Fibroblast of the aortic adventitia (primary cell): ENCODE results near the gene HAUS1. TPM values are rescaled to one million over a fixed set of nuclear protein-coding genes. Genes with fewer than 3 reads are reported as not detected.
"Not testable (repeated sequence)": the region's sequence is repeated elsewhere in the genome, so short reads cannot be mapped to it uniquely, and the experiment has no call there.

Experiments
- DNase-seq: peaks from one replicate; pipeline ENCODE4 v3.0.0-alpha.2; 2010; ENCODE audit warnings: low read depth
- H3K4me3 ChIP-seq: 2 replicates; pipeline ENCODE4 v1.5.1; 2011; ENCODE audit warnings: low read depth, mild to moderate bottlenecking, control low read depth, low read length, moderate library complexity
- total RNA-seq: library from RNA; depleted of rRNA; stranded (reverse); fragments of >200 nt; gene quantifications from 2 replicates; pipeline ENCODE4 v1.2.3, GENCODE V29; 2012; ENCODE audit warnings: low replicate concordance
- TF ChIP-seq, protein P1 (sequence below): IDR thresholded peaks from 2 replicates; pipeline ENCODE4 v1.5.1; 2011; ENCODE audit warnings: mild to moderate bottlenecking, low read length, control low read depth, inconsistent platforms; ENCODE audit not compliant: insufficient read depth

The HAUS1 gene
- total RNA-seq, 1 donor, result 54.7 TPM

DNA sequence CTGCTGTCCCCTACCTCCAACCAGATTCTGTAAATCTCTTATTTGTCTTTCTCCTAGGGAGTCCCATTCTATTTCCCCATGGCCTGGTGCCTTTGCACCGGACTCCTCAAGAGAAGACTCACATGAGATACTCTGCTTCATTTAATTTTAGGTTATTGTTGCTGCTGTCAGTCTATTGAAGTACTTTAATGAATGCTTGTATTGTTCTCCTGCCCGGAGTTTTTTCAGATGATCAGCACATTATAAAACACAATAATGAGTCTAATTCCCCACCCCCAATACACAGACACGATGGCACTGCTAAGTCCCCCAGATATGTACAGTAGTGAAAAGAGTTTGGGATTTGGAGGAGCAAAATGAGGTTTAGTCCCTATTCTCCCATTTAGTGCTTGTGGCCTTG is 58.9 kb downstream of the HAUS1 start:
- H3K4me3 ChIP-seq, result no peak overlapping the region
- TF ChIP-seq, protein P1, sequence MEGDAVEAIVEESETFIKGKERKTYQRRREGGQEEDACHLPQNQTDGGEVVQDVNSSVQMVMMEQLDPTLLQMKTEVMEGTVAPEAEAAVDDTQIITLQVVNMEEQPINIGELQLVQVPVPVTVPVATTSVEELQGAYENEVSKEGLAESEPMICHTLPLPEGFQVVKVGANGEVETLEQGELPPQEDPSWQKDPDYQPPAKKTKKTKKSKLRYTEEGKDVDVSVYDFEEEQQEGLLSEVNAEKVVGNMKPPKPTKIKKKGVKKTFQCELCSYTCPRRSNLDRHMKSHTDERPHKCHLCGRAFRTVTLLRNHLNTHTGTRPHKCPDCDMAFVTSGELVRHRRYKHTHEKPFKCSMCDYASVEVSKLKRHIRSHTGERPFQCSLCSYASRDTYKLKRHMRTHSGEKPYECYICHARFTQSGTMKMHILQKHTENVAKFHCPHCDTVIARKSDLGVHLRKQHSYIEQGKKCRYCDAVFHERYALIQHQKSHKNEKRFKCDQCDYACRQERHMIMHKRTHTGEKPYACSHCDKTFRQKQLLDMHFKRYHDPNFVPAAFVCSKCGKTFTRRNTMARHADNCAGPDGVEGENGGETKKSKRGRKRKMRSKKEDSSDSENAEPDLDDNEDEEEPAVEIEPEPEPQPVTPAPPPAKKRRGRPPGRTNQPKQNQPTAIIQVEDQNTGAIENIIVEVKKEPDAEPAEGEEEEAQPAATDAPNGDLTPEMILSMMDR, result no peak
- no peak for DNase-seq

GRCh38 chr18:46163941-46164499 is 59.8 kb downstream of the HAUS1 start:
- TF ChIP-seq, protein P1, result no peak
- no peak for DNase-seq
- no peak overlapping the region for H3K4me3 ChIP-seq

DNA sequence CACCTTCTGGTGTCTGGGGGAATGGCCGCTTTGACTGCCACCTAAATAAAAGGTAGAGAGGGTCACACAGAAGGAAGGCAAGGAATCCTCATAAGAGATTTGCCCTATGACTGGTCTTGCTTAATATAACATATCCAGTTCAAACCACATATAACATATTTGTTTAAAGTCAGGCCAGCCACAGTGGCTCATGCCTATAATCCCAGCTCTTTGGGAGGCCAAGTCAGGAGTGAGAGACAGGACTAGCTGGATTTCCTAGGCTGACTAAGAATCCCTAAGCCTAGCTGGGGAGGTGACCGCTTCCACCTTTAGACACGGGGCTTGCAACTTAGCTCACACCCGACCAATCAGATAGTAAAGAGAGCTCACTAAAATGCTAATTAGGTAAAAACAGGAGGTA is 60.3 kb downstream of the HAUS1 start:
- not testable (repeated sequence) for DNase-seq, H3K4me3 ChIP-seq

GRCh38 chr18:46164920-46165319 is 60.7 kb downstream of the HAUS1 start:
- no peak for DNase-seq
- TF ChIP-seq, protein P1, result no peak
- no peak overlapping the region for H3K4me3 ChIP-seq

- H3K4me3 ChIP-seq, result no peak overlapping the region
- no peak for DNase-seq
- TF ChIP-seq, protein P1, result no peak
These were observed 62.2 kb downstream of the HAUS1 start for GRCh38 chr18:46166261-46166970.

GRCh38 chr18:46167971-46168370 is 63.8 kb downstream of the HAUS1 start:
- DNase-seq, result no peak
- TF ChIP-seq, protein P1, result no peak
- no peak overlapping the region for H3K4me3 ChIP-seq

- H3K4me3 ChIP-seq, result no peak overlapping the region
- DNase-seq, result peak; percentile 77
- TF ChIP-seq, protein P1, result no peak
These were observed 65.3 kb downstream of the HAUS1 start for GRCh38 chr18:46169464-46169941.
